ENCODE data around the gene OLAH.

- no peak for TF ChIP-seq EZH2 (IDR thresholded peaks at IDR 0.05; ENCODE audit: low read length)
- no peak for TF ChIP-seq CTCF (optimal IDR thresholded peaks at IDR 0.05 in 1 of 3, IDR thresholded peaks at IDR 0.05 in 1 of 3, conservative IDR thresholded peaks at IDR 0.05 in 1 of 3; ENCODE audit: extremely low read depth in 1 of 3, insufficient read depth in 2 of 3, low read length in 3 of 3)
Measured at GRCh38 chr10:15027741-15028140, 16.0 kb upstream of the OLAH start.

Data from keratinocyte (primary cell).